Esophagus muscularis mucosa (tissue), 3 donors: ENCODE data around the gene MPV17L.

Experiments
- CTCF ChIP-seq, 3 experiments: fragments of 200-600 bp in 2 of 3; fragments of 450-650 bp in 1 of 3; sonication (generic) in 2 of 3; IDR thresholded peaks; one replicate each; pipeline ENCODE4 v1.5.1; 2017 to 2019; ENCODE audit warnings: antibody characterized with exemption in 3 of 3, mild to moderate bottlenecking in 2 of 3, moderate library complexity in 1 of 3
- POLR2AphosphoS5 ChIP-seq, 2 donors: sonication (generic); formaldehyde crosslinking; IDR thresholded peaks; one replicate each; pipeline ENCODE4 v1.6.1; 2017; ENCODE audit warnings: antibody characterized with exemption in 2 of 2

DNA sequence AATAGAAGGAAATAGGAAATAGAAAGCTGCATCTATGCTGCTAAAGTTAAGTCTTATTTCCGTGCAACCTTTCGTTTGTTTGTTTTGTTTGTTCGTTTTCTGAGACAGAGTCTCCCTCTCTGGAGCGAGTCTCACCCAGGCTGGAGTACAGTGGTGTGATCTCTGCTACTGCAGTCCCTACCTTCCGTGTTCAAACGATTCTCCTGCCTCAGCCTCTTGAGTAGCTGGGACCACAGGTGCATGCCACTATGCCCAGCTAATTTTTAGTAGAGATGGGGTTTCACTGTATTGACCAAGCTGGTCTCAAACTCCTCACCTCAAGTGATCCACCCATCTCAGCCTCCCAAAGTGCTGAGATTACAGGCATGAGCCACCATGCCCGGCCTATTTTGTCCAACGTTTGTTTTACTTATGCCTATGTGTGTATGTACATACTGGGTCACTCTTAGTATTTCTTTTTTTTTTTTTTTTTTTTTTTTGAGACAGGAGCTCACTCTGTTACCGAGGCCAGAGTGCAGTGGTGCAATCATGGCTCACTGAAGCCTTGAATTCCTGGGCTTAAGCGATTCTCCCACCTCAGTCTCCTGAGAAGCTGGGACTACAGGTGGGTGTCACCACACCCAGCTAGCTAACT is 55.7 kb downstream of the MPV17L start:
- no peak for TF ChIP-seq CTCF (IDR thresholded peaks at IDR 0.05)
- no peak for TF ChIP-seq POLR2AphosphoS5 (IDR thresholded peaks at IDR 0.05)
